ENCODE results near the gene ZNF337. TPM values are rescaled to one million over a fixed set of nuclear protein-coding genes. Genes with fewer than 3 reads are reported as not detected.
A peak's percentile ranks its signal among the peaks of the same experiment; 100 is the strongest.

ZNF337 gene
- total and polyA plus RNA-seq, 8 donors, result 4.4 to 20.6 (median 5.8) TPM

GRCh38 chr20:25741088-25741487 is 44.4 kb upstream of the ZNF337 start:
- no peak for ATAC-seq
- H3K4me1 ChIP-seq, result no peaks in the 10 kb centered on the region

DNA sequence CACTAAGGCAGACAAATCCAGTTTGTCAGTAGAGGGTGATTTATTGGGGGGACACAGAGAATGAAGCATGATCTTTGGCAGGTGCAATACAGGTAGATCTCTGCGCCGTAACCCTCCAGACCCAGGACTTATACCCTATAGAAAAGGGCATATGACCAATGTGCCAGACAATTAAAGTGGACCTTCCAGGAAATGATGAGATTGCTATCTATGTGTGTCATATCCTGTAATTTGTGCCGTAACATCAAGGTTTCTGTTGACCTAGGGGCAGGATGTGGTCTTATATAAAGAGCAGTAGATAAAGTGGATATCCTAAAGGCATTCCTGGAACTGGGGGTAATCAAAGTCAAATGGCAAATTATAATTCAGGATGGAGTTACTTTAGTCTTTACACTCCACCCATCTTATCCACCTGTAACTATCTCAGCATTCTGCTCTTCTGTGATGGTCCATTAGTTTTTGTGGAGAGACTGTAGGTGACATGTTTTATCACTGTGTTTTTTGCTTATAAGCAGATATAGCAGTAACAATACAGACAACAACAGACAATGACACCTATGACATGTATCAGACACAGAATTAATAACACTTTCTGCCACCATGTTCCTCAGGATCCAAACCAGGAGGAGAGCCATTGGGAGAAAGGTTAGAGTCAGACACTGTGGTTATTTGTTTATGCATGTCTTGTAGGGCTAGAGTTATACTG is 43.1 kb upstream of the ZNF337 start:
- no peak overlapping the region for H3K27ac ChIP-seq
- FAIRE-seq (no peak), DNase-seq (no peak), ATAC-seq (no peak)
- H3K27me3 ChIP-seq, result no peaks in the 10 kb centered on the region
- H3K9me3 ChIP-seq, result no peaks in the 10 kb centered on the region
- intact Hi-C loops (cut with DNase I), result no loop called here
- H3K4me3 ChIP-seq, result no peak overlapping the region
- H3K36me3 ChIP-seq, result no peaks in the 10 kb centered on the region
- no peaks in the 10 kb centered on the region for H3K4me1 ChIP-seq
- TF ChIP-seq CTCF (IDR thresholded peaks at IDR 0.05), result no peak
- 88 to 94% methylated on average over 3 of the region's 3 CpGs for WGBS, 2 donors

More at GRCh38 chr20:25741088-25741487, 44.4 kb upstream of the ZNF337 start:
- no peak for FAIRE-seq
- H3K9me3 ChIP-seq, result no peaks in the 10 kb centered on the region
- no peak for TF ChIP-seq CTCF (IDR thresholded peaks at IDR 0.05)
- no peak overlapping the region for H3K27ac ChIP-seq
- DNase-seq, result no peak
- H3K36me3 ChIP-seq, result no peaks in the 10 kb centered on the region
- no peaks in the 10 kb centered on the region for H3K27me3 ChIP-seq
- no peak overlapping the region for H3K4me3 ChIP-seq
- intact Hi-C loops (cut with DNase I), result no loop called here

- Histone ChIP-seq H3K27ac (no peak overlapping the region), H3K36me3 (no peaks in the 10 kb centered on the region), H3K9me3 (no peaks in the 10 kb centered on the region), H3K27me3 (no peaks in the 10 kb centered on the region), H3K4me1 (no peaks in the 10 kb centered on the region), H3K4me3 (no peak overlapping the region)
- intact Hi-C loops (cut with DNase I), result no loop called here
- no peak for ATAC-seq
- no peak for DNase-seq
- TF ChIP-seq CTCF (IDR thresholded peaks at IDR 0.05), result no peak
- WGBS, 2 donors, result 94 to 97% methylated on average over 2 of the region's 2 CpGs
- peak; percentile 9 for FAIRE-seq
These were observed 41.5 kb upstream of the ZNF337 start for GRCh38 chr20:25738198-25738597.

DNA sequence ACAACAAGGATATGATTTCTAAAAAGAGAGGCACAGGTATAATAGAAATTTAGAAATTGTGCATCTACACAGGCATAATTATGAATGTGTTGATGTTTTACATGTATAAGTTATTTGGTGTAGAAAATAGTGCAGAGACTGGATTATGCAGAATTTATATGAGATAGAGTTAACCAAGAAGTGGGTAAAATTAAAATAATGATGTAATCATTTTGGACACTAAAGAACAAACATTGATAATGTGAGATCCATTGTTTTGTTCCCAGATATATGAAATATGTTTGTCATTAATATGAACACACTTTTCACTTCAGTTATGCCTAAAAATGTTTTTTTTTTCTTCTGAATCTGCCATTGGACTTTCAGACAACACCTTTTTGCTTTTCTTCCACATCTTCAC is 37.2 kb upstream of the ZNF337 start:
- H3K4me1 ChIP-seq, result no peaks in the 10 kb centered on the region
- no peak overlapping the region for H3K27ac ChIP-seq
- DNase-seq (no peak), FAIRE-seq (no peak), ATAC-seq (no peak)
- H3K36me3 ChIP-seq, result no peaks in the 10 kb centered on the region
- H3K4me3 ChIP-seq, result no peak overlapping the region
- H3K27me3 ChIP-seq, result no peaks in the 10 kb centered on the region
- intact Hi-C loops (cut with DNase I), result no loop called here
- H3K9me3 ChIP-seq, result no peaks in the 10 kb centered on the region
- TF ChIP-seq CTCF (IDR thresholded peaks at IDR 0.05), result no peak

GRCh38 chr20:25730862-25731261 is 34.2 kb upstream of the ZNF337 start:
- DNase-seq, result no peak
- no peaks in the 10 kb centered on the region for H3K9me3 ChIP-seq
- H3K4me1 ChIP-seq, result no peaks in the 10 kb centered on the region
- no peak overlapping the region for H3K4me3 ChIP-seq
- no peaks in the 10 kb centered on the region for H3K27me3 ChIP-seq
- no peaks in the 10 kb centered on the region for H3K36me3 ChIP-seq
- no peak overlapping the region for H3K27ac ChIP-seq
- no peak for ATAC-seq
- intact Hi-C loops (cut with DNase I), result no loop called here
- 82 to 93% methylated on average over 1 of the region's 1 CpG for WGBS, 2 donors
- TF ChIP-seq CTCF (IDR thresholded peaks at IDR 0.05), result no peak
- FAIRE-seq, result no peak
